ENCODE data around the gene EPX. TPM values are rescaled to one million over a fixed set of nuclear protein-coding genes. Genes with fewer than 3 reads are reported as not detected.

The EPX gene
- total RNA-seq, 2 experiments from 2014 or later, result not detected

GRCh38 chr17:58232707-58233156 is 40.2 kb downstream of the EPX start:
- DNase-seq (peak in 3 of 14 experiments; percentile 20 to 78 (median 68)), ATAC-seq (ENCODE audit: poor library complexity) (no peak)
- H3K36me3 Mint-ChIP-seq (ENCODE audit: low read depth), result no peaks in the 10 kb centered on the region
- Histone ChIP-seq H3K27ac (ENCODE audit: low read depth in 1 of 2, low read length in 2 of 2) (no peak overlapping the region), H3K9me3 (ENCODE audit: control insufficient read depth in 1 of 2, insufficient read depth in 1 of 2, low read length in 2 of 2) (no peaks in the 10 kb centered on the region), H3K4me1 (ENCODE audit: insufficient read depth, low read length) (no peaks in the 10 kb centered on the region), H3K36me3 (ENCODE audit: insufficient read depth, low read length) (no peaks in the 10 kb centered on the region), H3K4me3 (ENCODE audit: low read length) (no peak overlapping the region), H3K27me3 (ENCODE audit: control insufficient read depth in 1 of 2, insufficient read depth in 2 of 2, low read length in 2 of 2) (peaks cover 10 to 22% of the 10 kb centered on the region in 2 experiments)
- no peaks in the 10 kb centered on the region for H3K4me1 Mint-ChIP-seq (ENCODE audit: low read depth)
- intact Hi-C loops (cut with DNase I, micrococcal nuclease), result no loop called here
- H3K4me3 Mint-ChIP-seq, result no peak overlapping the region
- H3K9me3 Mint-ChIP-seq, result no peaks in the 10 kb centered on the region
- H3K27ac Mint-ChIP-seq, result no peak overlapping the region
- ChIA-PET POLR2A (no interaction called here), CTCF (no interaction called here)
- TF ChIP-seq CTCF (IDR thresholded peaks at IDR 0.05), result no peak
- H3K27me3 Mint-ChIP-seq, result peaks cover 39% of the 10 kb centered on the region

GRCh38 chr17:58233543-58233942 is 41.0 kb downstream of the EPX start:
- no peaks in the 10 kb centered on the region for H3K4me1 Mint-ChIP-seq (ENCODE audit: low read depth)
- no peaks in the 10 kb centered on the region for H3K36me3 Mint-ChIP-seq (ENCODE audit: low read depth)
- H3K27me3 Mint-ChIP-seq, result peaks cover 42% of the 10 kb centered on the region
- peak in 1 of 14 experiments; percentile 16 for DNase-seq
- no peak for ATAC-seq (ENCODE audit: poor library complexity)
- Histone ChIP-seq H3K4me3 (ENCODE audit: low read length) (no peak overlapping the region), H3K4me1 (ENCODE audit: insufficient read depth, low read length) (no peaks in the 10 kb centered on the region), H3K27me3 (ENCODE audit: control insufficient read depth in 1 of 2, insufficient read depth in 2 of 2, low read length in 2 of 2) (peaks cover 13 to 22% of the 10 kb centered on the region in 2 experiments), H3K36me3 (ENCODE audit: insufficient read depth, low read length) (no peaks in the 10 kb centered on the region), H3K27ac (ENCODE audit: low read depth in 1 of 2, low read length in 2 of 2) (no peak overlapping the region), H3K9me3 (ENCODE audit: control insufficient read depth in 1 of 2, insufficient read depth in 1 of 2, low read length in 2 of 2) (no peaks in the 10 kb centered on the region)
- intact Hi-C loops (cut with DNase I, micrococcal nuclease), result no loop called here
- no peak for TF ChIP-seq CTCF (IDR thresholded peaks at IDR 0.05)
- ChIA-PET POLR2A (no interaction called here), CTCF (no interaction called here)
- H3K4me3 Mint-ChIP-seq, result no peak overlapping the region
- no peaks in the 10 kb centered on the region for H3K9me3 Mint-ChIP-seq
- no peak overlapping the region for H3K27ac Mint-ChIP-seq

- TF ChIP-seq CTCF (IDR thresholded peaks at IDR 0.05), result no peak
- ChIA-PET POLR2A (no interaction called here), CTCF (no interaction called here)
- Mint-ChIP-seq H3K36me3 (ENCODE audit: low read depth) (no peaks in the 10 kb centered on the region), H3K4me3 (no peak overlapping the region), H3K4me1 (ENCODE audit: low read depth) (no peaks in the 10 kb centered on the region), H3K9me3 (no peaks in the 10 kb centered on the region), H3K27me3 (peaks cover 52% of the 10 kb centered on the region), H3K27ac (no peak overlapping the region)
- no peak overlapping the region for H3K4me3 ChIP-seq (ENCODE audit: low read length)
- no peak for DNase-seq
- no peaks in the 10 kb centered on the region for H3K4me1 ChIP-seq (ENCODE audit: insufficient read depth, low read length)
- intact Hi-C loops (cut with DNase I, micrococcal nuclease), result no loop called here
- H3K27me3 ChIP-seq (ENCODE audit: control insufficient read depth in 1 of 2, insufficient read depth in 2 of 2, low read length in 2 of 2), result peaks cover 18 to 22% of the 10 kb centered on the region in 2 experiments
- no peak for ATAC-seq (ENCODE audit: poor library complexity)
- no peaks in the 10 kb centered on the region for H3K36me3 ChIP-seq (ENCODE audit: insufficient read depth, low read length)
- H3K9me3 ChIP-seq (ENCODE audit: control insufficient read depth in 1 of 2, insufficient read depth in 1 of 2, low read length in 2 of 2), result no peaks in the 10 kb centered on the region
- H3K27ac ChIP-seq (ENCODE audit: low read depth in 1 of 2, low read length in 2 of 2), result no peak overlapping the region
These were observed 42.0 kb downstream of the EPX start for GRCh38 chr17:58234512-58234911.
